NCI-H460 (cell line): ENCODE data around the gene ANO9. TPM values are rescaled to one million over a fixed set of nuclear protein-coding genes. Genes with fewer than 3 reads are reported as not detected.

Source experiments
- DNase-seq: peaks from one replicate; pipeline ENCODE4 v3.0.0-alpha.2; 2016; ENCODE audit warnings: low read depth; ENCODE audit errors: extremely low read depth
- polyA plus RNA-seq: library from polyadenylated mRNA; depleted of rRNA; stranded (reverse); fragments of >200 nt; gene quantifications from 2 replicates; pipeline ENCODE4 v1.2.3, GENCODE V29; 2014; cell fraction: nucleus; rRNA removed
- total RNA-seq: library from RNA; depleted of rRNA; stranded (reverse); fragments of >200 nt; shearing (Covaris generic); gene quantifications from 2 replicates; pipeline ENCODE4 v1.2.3, GENCODE V29; 2014; rRNA removed

ANO9 gene
- total RNA-seq, result 0.12 TPM in 1 of 2 replicates, not detected in the other
- polyA plus RNA-seq, result 0.18 and 1.4 TPM in 2 replicates

GRCh38 chr11:441418-442274 is at the start of gene ANO9:
ANO9 (minus strand) TSS chr11:442011; CDS start chr11:441926, 85 bp downstream.
- no peak for DNase-seq

GRCh38 chr11:491358-491757 is 49.5 kb upstream of the ANO9 start:
- DNase-seq, result no peak

- no peak for DNase-seq
These were observed 49.1 kb upstream of the ANO9 start for GRCh38 chr11:490930-491260.

GRCh38 chr11:490186-490929 is 48.5 kb upstream of the ANO9 start:
- DNase-seq, result no peak

GRCh38 chr11:489610-490185 is 47.9 kb upstream of the ANO9 start:
- no peak for DNase-seq

GRCh38 chr11:488992-489391 is 47.2 kb upstream of the ANO9 start:
- no peak for DNase-seq

- no peak for DNase-seq
These were observed 46.8 kb upstream of the ANO9 start for GRCh38 chr11:488579-488978.

- DNase-seq, result no peak
These were observed 46.3 kb upstream of the ANO9 start for GRCh38 chr11:488062-488461.

- DNase-seq, result no peak
These were observed 45.8 kb upstream of the ANO9 start for GRCh38 chr11:487571-488021.

GRCh38 chr11:486189-486588 is 44.4 kb upstream of the ANO9 start:
- DNase-seq, result no peak

- DNase-seq, result no peak
These were observed 42.8 kb upstream of the ANO9 start for GRCh38 chr11:484616-485015.

GRCh38 chr11:479311-479710 is 37.5 kb upstream of the ANO9 start:
- no peak for DNase-seq

- no peak for DNase-seq
These were observed 35.4 kb upstream of the ANO9 start for GRCh38 chr11:477052-477715.

GRCh38 chr11:476416-476815 is 34.6 kb upstream of the ANO9 start:
- DNase-seq, result no peak

GRCh38 chr11:475941-476340 is 34.1 kb upstream of the ANO9 start:
- DNase-seq, result no peak

- no peak for DNase-seq
These were observed 33.2 kb upstream of the ANO9 start for GRCh38 chr11:474914-475506.

GRCh38 chr11:473962-474785 is 32.4 kb upstream of the ANO9 start:
- DNase-seq, result no peak

- no peak for DNase-seq
These were observed 31.6 kb upstream of the ANO9 start for GRCh38 chr11:473415-473814.

- no peak for DNase-seq
These were observed 31.0 kb upstream of the ANO9 start for GRCh38 chr11:472816-473215.

GRCh38 chr11:472272-472671 is 30.5 kb upstream of the ANO9 start:
- DNase-seq, result no peak
